HepG2 (cell line): ENCODE results near the gene NRBP1. TPM values are rescaled to one million over a fixed set of nuclear protein-coding genes. Genes with fewer than 3 reads are reported as not detected.

Experiments used
- ATAC-seq: fragments of 200-7000 bp; cut with Tn5 transposase; 3 replicates; pipeline ENCODE4 v1.9.1; 2020; ENCODE audit warnings: mild to moderate bottlenecking, moderate library complexity
- BruUV-seq: library from RNA; stranded (reverse); fragments of 400-500 nt; replicated peaks from 2 replicates; lab custom pipeline; 2021; lab: Mats Ljungman, UMichigan
- CTCF ChIA-PET: fragments of 300-600 bp; formaldehyde crosslinking; extraction: SDS; loops from one replicate; lab custom pipeline; 2021; ENCODE audit warnings: low total read pairs, inconsistent platforms, low intra/inter-chr PET ratio; lab: Yijun Ruan, JAX
- POLR2A ChIA-PET: fragments of 350-600 bp; sonication (Branson Sonifier 250); formaldehyde crosslinking; loops from one replicate; lab custom pipeline; 2020; ENCODE audit warnings: antibody characterized with exemption, inconsistent platforms; lab: Yijun Ruan, JAX
- DNase-seq: peaks from one replicate; pipeline ENCODE4 v3.0.0-alpha.2; 2015; ENCODE audit warnings: low spot score
- FAIRE-seq: peaks from 3 replicates; lab custom pipeline; 2011; peaks lifted over from hg19 to GRCh38; lab: Jason Lieb, UNC
- H2AFZ ChIP-seq: one replicate; pipeline ENCODE4 v1.6.1; 2011; ENCODE audit warnings: low read length, inconsistent platforms
- H3K27ac ChIP-seq: fragments of 300-600 bp; 3 replicates; pipeline ENCODE4 v1.8.0; 2011; ENCODE audit warnings: mixed run types, mild to moderate bottlenecking, mixed read lengths, low read length, inconsistent platforms; ENCODE audit not compliant: insufficient read depth; ENCODE audit errors: extremely low read length
- H3K27me3 ChIP-seq, 2 experiments: fragments of 200-600 bp in 1 of 2; 2 replicates in 1 of 2; 3 replicates in 1 of 2; pipeline versions ENCODE4 v1.6.0 to v1.8.0; 2011; ENCODE audit warnings: low read length in 2 of 2, mild to moderate bottlenecking in 2 of 2, moderate library complexity in 2 of 2, inconsistent platforms in 1 of 2; ENCODE audit not compliant: insufficient read depth in 2 of 2, control insufficient read depth in 1 of 2
- H3K36me3 ChIP-seq, 2 experiments: fragments of 200-600 bp in 1 of 2; replicated peaks in 1 of 2; 2 replicates in 1 of 2; 3 replicates in 1 of 2; pipeline versions ENCODE4 v1.5.1 to v1.8.0; 2011; ENCODE audit warnings: low read length in 2 of 2, inconsistent platforms in 1 of 2; ENCODE audit not compliant: insufficient read depth in 2 of 2, control insufficient read depth in 1 of 2
- H3K4me1 ChIP-seq: 2 replicates; pipeline ENCODE4 v1.5.1; 2012; ENCODE audit warnings: low read length, inconsistent platforms; ENCODE audit not compliant: insufficient read depth
- H3K4me2 ChIP-seq: 2 replicates; pipeline ENCODE4 v1.6.0; 2011; ENCODE audit warnings: low read depth, low read length, inconsistent platforms
- H3K4me3 ChIP-seq, 3 experiments: fragments of 200-600 bp in 1 of 3; sonication (generic), shearing (Covaris generic) in 1 of 3; replicated peaks in 1 of 3; 2 replicates each; pipeline ENCODE4 v1.5.1; 2011 to 2016; ENCODE audit warnings: low read length in 3 of 3, inconsistent platforms in 2 of 3, low read depth in 2 of 3, mild to moderate bottlenecking in 2 of 3, control low read depth in 1 of 3, mixed read lengths in 1 of 3; ENCODE audit not compliant: insufficient read depth in 1 of 3
- H3K79me2 ChIP-seq: one replicate; pipeline ENCODE4 v1.6.1; 2011; ENCODE audit warnings: low read length, inconsistent platforms; ENCODE audit not compliant: insufficient read depth
- H3K9ac ChIP-seq: 2 replicates; pipeline ENCODE4 v1.6.0; 2011; ENCODE audit warnings: mild to moderate bottlenecking, low read depth, low read length, inconsistent platforms; ENCODE audit not compliant: insufficient read depth
- H3K9me3 ChIP-seq: 2 replicates; pipeline ENCODE4 v1.5.1; 2012; ENCODE audit warnings: mild to moderate bottlenecking, low read length
- H4K20me1 ChIP-seq: 2 replicates; pipeline ENCODE4 v1.6.0; 2011; ENCODE audit warnings: inconsistent platforms, mild to moderate bottlenecking, low read length, moderate library complexity; ENCODE audit not compliant: insufficient read depth
- ATF3 ChIP-seq: sonication (generic); formaldehyde crosslinking; IDR thresholded peaks from 2 replicates; pipeline ENCODE4 v1.4.0; 2020; ENCODE audit warnings: missing genetic modification reagents
- CHD4 ChIP-seq: fragments of 200-600 bp; sonication (generic); IDR thresholded peaks from 2 replicates; pipeline ENCODE4 v1.7.0; 2017; ENCODE audit warnings: mild to moderate bottlenecking, low read length, borderline replicate concordance
- FIP1L1 ChIP-seq: fragments of 200-400 bp; formaldehyde crosslinking; IDR thresholded peaks from 2 replicates; pipeline ENCODE4 v1.6.1; 2018; ENCODE audit warnings: low read depth, mild to moderate bottlenecking, low read length, moderate library complexity, borderline replicate concordance; ENCODE audit not compliant: insufficient read depth
- NFKB2 ChIP-seq: sonication (generic); formaldehyde crosslinking; IDR thresholded peaks from 2 replicates; pipeline ENCODE4 v1.4.0; 2020; ENCODE audit warnings: missing genetic modification reagents, borderline replicate concordance
- PHF21A ChIP-seq: sonication (generic); formaldehyde crosslinking; IDR thresholded peaks from 2 replicates; pipeline ENCODE4 v1.5.0; 2020; ENCODE audit warnings: mild to moderate bottlenecking, missing genetic modification reagents
- RBM39 ChIP-seq: fragments of 200-400 bp; formaldehyde crosslinking; IDR thresholded peaks from one replicate; pipeline ENCODE4 v1.6.1; 2018; ENCODE audit warnings: antibody characterized with exemption, mild to moderate bottlenecking, low read depth, low read length; ENCODE audit not compliant: poor library complexity, severe bottlenecking
- YEATS2 ChIP-seq: sonication (generic); formaldehyde crosslinking; IDR thresholded peaks from 2 replicates; pipeline ENCODE4 v1.4.0; 2020; ENCODE audit warnings: missing genetic modification reagents, borderline replicate concordance
- ZBTB49 ChIP-seq: sonication (generic); formaldehyde crosslinking; IDR thresholded peaks from 2 replicates; pipeline ENCODE4 v1.4.0; 2020; ENCODE audit warnings: missing genetic modification reagents, borderline replicate concordance
- ZNF230 ChIP-seq: sonication (generic); formaldehyde crosslinking; IDR thresholded peaks from 2 replicates; pipeline ENCODE4 v1.4.0; 2020; ENCODE audit warnings: mild to moderate bottlenecking, missing genetic modification reagents
- ZNF256 ChIP-seq: sonication (generic); formaldehyde crosslinking; conservative IDR thresholded peaks from 2 replicates; pipeline ENCODE4 v1.4.0; 2020; ENCODE audit warnings: missing genetic modification reagents
- ZNF335 ChIP-seq: sonication (generic); formaldehyde crosslinking; IDR thresholded peaks from 2 replicates; pipeline ENCODE4 v1.4.0; 2020; ENCODE audit warnings: missing genetic modification reagents
- ZNF605 ChIP-seq: sonication (generic); formaldehyde crosslinking; IDR thresholded peaks from 2 replicates; pipeline ENCODE4 v1.8.0; 2022; ENCODE audit warnings: mild to moderate bottlenecking, missing genetic modification reagents
- ZNF792 ChIP-seq: IDR thresholded peaks from 2 replicates; pipeline ENCODE4 v1.6.1; 2016
- ZNF839 ChIP-seq: sonication (generic); formaldehyde crosslinking; IDR thresholded peaks from 2 replicates; pipeline ENCODE4 v1.4.0; 2020; ENCODE audit warnings: missing genetic modification reagents, mild to moderate bottlenecking, borderline replicate concordance
- ZNF883 ChIP-seq: sonication (generic); formaldehyde crosslinking; IDR thresholded peaks from 2 replicates; pipeline ENCODE4 v1.5.1; 2020; ENCODE audit warnings: mild to moderate bottlenecking, missing genetic modification reagents; ENCODE audit errors: not compliant biosample characterization
- WGBS: methylation state at CpG from one replicate; pipeline ENCODE4 v1.1.6; 2017; ENCODE audit warnings: low lambda C conversion rate; 5-methylcytosine and 5-hydroxymethylcytosine counted together
- in situ Hi-C: cut with HindIII; loops from 2 replicates; pipeline ENCODE4 v1.10.0; 2017; ENCODE audit warnings: low pct_unique_long_range_greater_than_20kb; ENCODE audit not compliant: extremely low pct_ligation_motif_present
- intact Hi-C: fragments of 100-400 bp; cut with micrococcal nuclease; formaldehyde crosslinking; loops from one replicate; pipeline ENCODE4 v1.10.0; 2022; ENCODE audit not compliant: unreplicated experiment
- polyA plus RNA-seq, 8 experiments: library from polyadenylated mRNA; depleted of rRNA in 3 of 8; stranded (reverse) in 7 of 8; unstranded in 1 of 8; fragments of >200 nt; fragmentation: Illumina TruSeq in 4 of 8; extraction: Trizol in 4 of 8; gene quantifications; 2 replicates each; pipeline versions ENCODE4 v1.2.1 to v1.2.3, GENCODE V29; 2011 to 2016; ENCODE audit warnings: low read depth in 4 of 8, missing spikeins in 1 of 8, mixed read lengths in 1 of 8; ENCODE audit not compliant: insufficient read depth in 1 of 8
- total RNA-seq, 5 experiments: library from RNA; depleted of rRNA; stranded (reverse); fragments of >200 nt; fragmentation: Illumina TruSeq; extraction: Trizol; gene quantifications; 2 replicates each; pipeline ENCODE4 v1.2.3, GENCODE V29; 2016; ENCODE audit warnings: low read depth in 1 of 5

Gene NRBP1
- total and polyA plus RNA-seq, 2 of the 13 experiments (the other 11 are each of a cell fraction or from before 2014, with no cell fraction given): 165 to 240 TPM

GRCh38 chr2:27422958-27423357, 5.5 kb upstream of the NRBP1 start:
- no peak overlapping the region for H2AFZ ChIP-seq
- FAIRE-seq (no peak), ATAC-seq (no peak), DNase-seq (no peak)
- no peak overlapping the region for H3K4me2 ChIP-seq
- H3K79me2 ChIP-seq: no peaks in the 10 kb centered on the region
- in situ Hi-C loops: no loop called here
- no TSS peak for BruUV-seq
- H3K27me3 ChIP-seq: no peaks in the 10 kb centered on the region
- 47% methylated on average over 3 of the region's 3 CpGs for WGBS
- H3K4me3 ChIP-seq: no peak overlapping the region
- no peaks in the 10 kb centered on the region for H3K9me3 ChIP-seq
- H3K4me1 ChIP-seq: peaks cover 54% of the 10 kb centered on the region
- no peak overlapping the region for H3K9ac ChIP-seq
- H4K20me1 ChIP-seq: no peaks in the 10 kb centered on the region
- no peaks in the 10 kb centered on the region for H3K36me3 ChIP-seq
- H3K27ac ChIP-seq: no peak overlapping the region
- POLR2A ChIA-PET: no interaction called here
- CTCF ChIA-PET: no interaction called here
- TF ChIP-seq RBM39: no peak
- TF ChIP-seq ZNF230 (CRISPR knock-in tag): no peak
- no peak for TF ChIP-seq ZNF839 (CRISPR knock-in tag)
- TF ChIP-seq ATF3 (CRISPR knock-in tag): no peak
- TF ChIP-seq ZNF605 (CRISPR knock-in tag): no peak
- no peak for TF ChIP-seq NFKB2 (CRISPR knock-in tag)
- no peak for TF ChIP-seq ZNF335 (CRISPR knock-in tag)
- TF ChIP-seq ZBTB49 (CRISPR knock-in tag): no peak
- TF ChIP-seq FIP1L1: no peak
- TF ChIP-seq PHF21A (CRISPR knock-in tag): no peak
- no peak for TF ChIP-seq YEATS2 (CRISPR knock-in tag)
- TF ChIP-seq CHD4: no peak
- TF ChIP-seq ZNF883: no peak
- TF ChIP-seq ZNF256 (CRISPR knock-in tag): no peak
- no peak for TF ChIP-seq ZNF792 (CRISPR knock-in tag)
- intact Hi-C loops: no loop called here
